Endothelial cell of umbilical vein (primary cell): Measurements from ENCODE around the gene TRIP13. TPM values are rescaled to one million over a fixed set of nuclear protein-coding genes. Genes with fewer than 3 reads are reported as not detected.

Experiments
- BruUV-seq: library from RNA; stranded (reverse); fragments of 400-500 nt; replicated peaks from 2 replicates; lab custom pipeline; 2021; lab: Mats Ljungman, UMichigan
- CTCF ChIA-PET: fragments of 300-600, 350-600 bp; sonication (Branson Sonifier 250); formaldehyde crosslinking; loops from one replicate; lab custom pipeline; 2021; ENCODE audit warnings: antibody characterized with exemption, inconsistent platforms; lab: Charles Lee
- POLR2A ChIA-PET: fragments of 300-600, 350-600 bp; sonication (Branson Sonifier 250); formaldehyde crosslinking; loops from one replicate; lab custom pipeline; 2021; ENCODE audit warnings: antibody characterized with exemption, inconsistent platforms; lab: Charles Lee
- DNase-seq: peaks from one replicate; pipeline ENCODE4 v3.0.0-alpha.2; 2011; ENCODE audit warnings: low read depth, low spot score
- FAIRE-seq: peaks from 2 replicates; lab custom pipeline; 2011; peaks lifted over from hg19 to GRCh38; lab: Jason Lieb, UNC
- H2AFZ ChIP-seq: 2 replicates; pipeline ENCODE4 v1.6.0; 2012; ENCODE audit warnings: low read depth, low read length, control low read depth, inconsistent platforms
- H3K27ac ChIP-seq: 2 replicates; pipeline ENCODE4 v1.5.1; 2011; ENCODE audit warnings: low read depth, mild to moderate bottlenecking, control low read depth, low read length, moderate library complexity; ENCODE audit not compliant: insufficient read depth
- H3K27me3 ChIP-seq, 2 experiments: 2 replicates each; pipeline versions ENCODE4 v1.6.0 to v1.6.1; 2011; ENCODE audit warnings: low read length in 2 of 2, mixed read lengths in 1 of 2; ENCODE audit not compliant: control insufficient read depth in 2 of 2, insufficient read depth in 2 of 2
- H3K36me3 ChIP-seq, 2 experiments: 2 replicates in 1 of 2; 3 replicates in 1 of 2; pipeline ENCODE4 v1.5.1; 2011; ENCODE audit warnings: low read length in 2 of 2, mild to moderate bottlenecking in 1 of 2, moderate library complexity in 1 of 2; ENCODE audit not compliant: control insufficient read depth in 2 of 2, insufficient read depth in 2 of 2; ENCODE audit errors: extremely low read depth in 1 of 2
- H3K4me1 ChIP-seq: 3 replicates; pipeline ENCODE4 v1.5.1; 2011; ENCODE audit warnings: mild to moderate bottlenecking, low read length; ENCODE audit not compliant: control insufficient read depth, insufficient read depth; ENCODE audit errors: extremely low read depth
- H3K4me2 ChIP-seq: 2 replicates; pipeline ENCODE4 v1.6.1; 2011; ENCODE audit warnings: low read length, control low read depth, mixed read lengths; ENCODE audit not compliant: insufficient read depth
- H3K4me3 ChIP-seq, 3 experiments: fragments of 200-600 bp in 1 of 3; sonication (generic), shearing (Covaris generic) in 1 of 3; replicated peaks in 1 of 3; 2 replicates each; pipeline ENCODE4 v1.5.1; 2011 to 2016; ENCODE audit warnings: control low read depth in 3 of 3, low read length in 3 of 3, mild to moderate bottlenecking in 2 of 3, inconsistent platforms in 1 of 3, low read depth in 1 of 3, moderate library complexity in 1 of 3; ENCODE audit not compliant: insufficient read depth in 1 of 3
- H3K79me2 ChIP-seq: 2 replicates; pipeline ENCODE4 v1.6.0; 2012; ENCODE audit warnings: low read length, inconsistent platforms; ENCODE audit not compliant: control insufficient read depth, insufficient read depth
- H3K9ac ChIP-seq: replicated peaks from 2 replicates; pipeline ENCODE3; 2011; ENCODE audit warnings: low read length, control low read depth; ENCODE audit not compliant: insufficient read depth; ENCODE audit errors: extremely low read depth
- H3K9me1 ChIP-seq: replicated peaks from 3 replicates; pipeline ENCODE4 v1.6.0; 2011; ENCODE audit warnings: mild to moderate bottlenecking, low read length; ENCODE audit not compliant: control insufficient read depth, insufficient read depth; ENCODE audit errors: extremely low read depth
- H3K9me3 ChIP-seq: replicated peaks from 2 replicates; pipeline ENCODE4 v1.5.1; 2012; ENCODE audit warnings: low read length, inconsistent platforms; ENCODE audit not compliant: control insufficient read depth, insufficient read depth
- H4K20me1 ChIP-seq: replicated peaks from 2 replicates; pipeline ENCODE3; 2011; ENCODE audit warnings: mild to moderate bottlenecking, low read length; ENCODE audit not compliant: control insufficient read depth, insufficient read depth; ENCODE audit errors: extremely low read depth
- CTCF ChIP-seq, 2 donors: IDR thresholded peaks; 1 replicate in 1 of 2; 2 replicates in 1 of 2; pipeline ENCODE4 v1.5.1; 2011; ENCODE audit warnings: low read length in 2 of 2, mild to moderate bottlenecking in 2 of 2, moderate library complexity in 2 of 2, control low read depth in 1 of 2, inconsistent platforms in 1 of 2, low read depth in 1 of 2; ENCODE audit not compliant: insufficient read depth in 1 of 2; ENCODE audit errors: extremely low read depth in 1 of 2
- EZH2 ChIP-seq: IDR thresholded peaks from 2 replicates; pipeline ENCODE4 v1.6.1; 2012; ENCODE audit warnings: borderline replicate concordance, low read depth, mild to moderate bottlenecking, moderate library complexity, low read length, inconsistent platforms; ENCODE audit not compliant: severe bottlenecking
- MAX ChIP-seq: IDR thresholded peaks from 2 replicates; pipeline ENCODE4 v1.6.1; 2011; ENCODE audit not compliant: insufficient read depth, insufficient read length
- POLR2A ChIP-seq: IDR thresholded peaks from 2 replicates; pipeline ENCODE4 v1.6.1; 2012; ENCODE audit warnings: low read depth, mild to moderate bottlenecking, control low read depth, low read length
- POLR2AphosphoS5 ChIP-seq: IDR thresholded peaks from 2 replicates; pipeline ENCODE4 v1.6.1; 2012; ENCODE audit warnings: low read depth, mild to moderate bottlenecking, control low read depth, low read length, moderate library complexity; ENCODE audit not compliant: insufficient read depth
- dilution Hi-C: fragments of 300-500 bp; cut with MboI; formaldehyde crosslinking; loops from one replicate; pipeline ENCODE4 v1.15.0; 2019; ENCODE audit warnings: low sequenced_read_pairs; ENCODE audit not compliant: extremely low pct_ligation_motif_present
- intact Hi-C: fragments of 100-400 bp; cut with micrococcal nuclease; formaldehyde crosslinking; loops from one replicate; pipeline ENCODE4 v1.10.0; 2022
- polyA plus RNA-seq, 4 experiments: library from polyadenylated mRNA; depleted of rRNA in 3 of 4; stranded (reverse) in 3 of 4; unstranded in 1 of 4; fragments of >200 nt; gene quantifications; 2 replicates each; pipeline versions ENCODE4 v1.2.1 to v1.2.3, GENCODE V29; 2011 to 2012; ENCODE audit warnings: missing spikeins in 1 of 4
- total RNA-seq: library from RNA; stranded (reverse); gene quantifications from 2 replicates; pipeline ENCODE4 v1.2.3, GENCODE V29; 2021

Gene TRIP13
- total and polyA plus RNA-seq, 2 donors (not counting 3 experiments of a cell fraction or from before 2014, with no cell fraction given), result 17.4 to 39.0 TPM

GRCh38 chr5:862367-863243 is 30.1 kb upstream of the TRIP13 start:
- ChIA-PET POLR2A (no interaction called here), CTCF (interaction anchor here (0.7 kb wide), 1 partner anchor 9 kb away, joined by 3 read pairs; no protein-coding TSS in a partner anchor)
- FAIRE-seq (no peak), DNase-seq (no peak)
- H3K27ac ChIP-seq, result no peak overlapping the region
- no peak overlapping the region for H3K9ac ChIP-seq
- peaks cover 0 to 26% of the 10 kb centered on the region in 2 experiments for H3K36me3 ChIP-seq
- intact Hi-C loops, result no loop called here
- no peak overlapping the region for H3K4me3 ChIP-seq
- H2AFZ ChIP-seq, result no peak overlapping the region
- no peak overlapping the region for H3K4me2 ChIP-seq
- dilution Hi-C loops, result no loop called here
- no peaks in the 10 kb centered on the region for H4K20me1 ChIP-seq
- H3K9me3 ChIP-seq, result no peaks in the 10 kb centered on the region
- no peaks in the 10 kb centered on the region for H3K27me3 ChIP-seq
- H3K79me2 ChIP-seq, result no peaks in the 10 kb centered on the region
- H3K9me1 ChIP-seq, result no peaks in the 10 kb centered on the region
- TF ChIP-seq POLR2A, result no peak
- no peak for TF ChIP-seq MAX
- no peak for TF ChIP-seq POLR2AphosphoS5
- no peak for TF ChIP-seq EZH2
- TF ChIP-seq CTCF (IDR thresholded peaks at IDR 0.05; ENCODE audit: extremely low read depth in 1 of 2, insufficient read depth in 1 of 2, low read depth in 1 of 2, low read length in 2 of 2), result no peak
- BruUV-seq, result no TSS peak
- H3K4me1 ChIP-seq, result no peaks in the 10 kb centered on the region
